Aorta (tissue), 5 donors: ENCODE measurements around the gene GRM4. TPM values are rescaled to one million over a fixed set of nuclear protein-coding genes. Genes with fewer than 3 reads are reported as not detected.

Source experiments
- ATAC-seq: fragments of 200-7000 bp; cut with Tn5 transposase; one replicate; pipeline ENCODE4 v1.9.1; 2022; ENCODE audit warnings: moderate library complexity; ENCODE audit not compliant: low FRiP score
- DNase-seq, 2 donors: peaks; one replicate each; pipeline ENCODE4 v3.0.0-alpha.2; 2020
- H3K27ac ChIP-seq, 2 donors: one replicate each; pipeline ENCODE4 v1.5.1; 2013; ENCODE audit warnings: low read length in 2 of 2, mild to moderate bottlenecking in 2 of 2, moderate library complexity in 2 of 2, control low read depth in 1 of 2, inconsistent platforms in 1 of 2, low read depth in 1 of 2
- H3K27me3 ChIP-seq, 2 donors: one replicate each; pipeline ENCODE4 v1.6.1; 2013; ENCODE audit warnings: control low read depth in 1 of 2, low read length in 1 of 2, mild to moderate bottlenecking in 1 of 2, moderate library complexity in 1 of 2; ENCODE audit not compliant: insufficient read depth in 2 of 2, control insufficient read depth in 1 of 2
- H3K36me3 ChIP-seq, 2 donors: one replicate each; pipeline ENCODE4 v1.6.1; 2013; ENCODE audit warnings: control low read depth in 1 of 2, low read length in 1 of 2, mild to moderate bottlenecking in 1 of 2; ENCODE audit not compliant: insufficient read depth in 2 of 2, control insufficient read depth in 1 of 2
- H3K4me1 ChIP-seq, 2 donors: one replicate each; pipeline ENCODE4 v1.6.1; 2013; ENCODE audit warnings: low read length in 2 of 2, control low read depth in 1 of 2, mild to moderate bottlenecking in 1 of 2, moderate library complexity in 1 of 2; ENCODE audit not compliant: insufficient read depth in 2 of 2, control insufficient read depth in 1 of 2
- H3K4me3 ChIP-seq, 2 donors: one replicate each; pipeline ENCODE4 v1.5.1; 2013; ENCODE audit warnings: low read length in 2 of 2, control low read depth in 1 of 2, mild to moderate bottlenecking in 1 of 2
- H3K9me3 ChIP-seq: one replicate; pipeline ENCODE4 v1.6.1; 2013; ENCODE audit warnings: mild to moderate bottlenecking, low read length; ENCODE audit not compliant: control insufficient read depth
- WGBS, 2 donors: extraction: QIAGEN DNeasy Blood & Tissue Kit; methylation state at CpG; one replicate each; pipeline ENCODE4 v1.1.7; 2013; 5-methylcytosine and 5-hydroxymethylcytosine counted together
- intact Hi-C, 2 donors: fragments of 100-400 bp; cut with DNase I; formaldehyde crosslinking; loops; one replicate each; pipeline versions ENCODE4 v1.14.2 to v1.15.0; 2022
- polyA plus RNA-seq, 2 donors: library from polyadenylated mRNA; stranded (reverse); fragments of 200-250 nt; gene quantifications; one replicate each; pipeline ENCODE4 v1.2.3, GENCODE V29; 2013
- total RNA-seq, 2 donors: library from RNA; stranded (reverse); fragmentation: NEBNext Ultra II Directional; extraction: Animal tissue kit (Norgen Biotek cat#: 25700); gene quantifications; one replicate each; pipeline ENCODE4 v1.2.1, GENCODE V29; 2021
- donor health status: healthy with polysubstance abuse.
- donor health status: Bipolar disorder and iron deficiency.
- donor health status: DM: no; HTN: no; CAD: no.
- donor health status: DM: no; HTN: no; CAD: no.
- donor health status: DM: yes; HTN: yes; CAD: no.

GRM4 gene
- total and polyA plus RNA-seq, 4 donors: not detected

GRCh38 chr6:34028691-34029360 lies 117.1 kb downstream of the GRM4 start:
- no peaks in the 10 kb centered on the region for H3K27me3 ChIP-seq
- H3K4me1 ChIP-seq: no peaks in the 10 kb centered on the region
- intact Hi-C loops: loop anchor here in 1 of 2 donors (10.0 kb wide), 1 partner anchor 264 kb away; no protein-coding TSS in a partner anchor
- no peaks in the 10 kb centered on the region for H3K36me3 ChIP-seq
- DNase-seq (no peak), ATAC-seq (no peak)
- H3K4me3 ChIP-seq: no peak overlapping the region
- 71 to 76% methylated on average over 17 to 18 of the region's 18 CpGs for WGBS, 2 donors
- H3K9me3 ChIP-seq: peaks cover 3% of the 10 kb centered on the region
- H3K27ac ChIP-seq: no peak overlapping the region

- H3K9me3 ChIP-seq: peaks cover 3% of the 10 kb centered on the region
- intact Hi-C loops: loop anchor here in 1 of 2 donors (10.0 kb wide), 1 partner anchor 263 kb away; no protein-coding TSS in a partner anchor
- DNase-seq (no peak), ATAC-seq (no peak)
- no peak overlapping the region for H3K4me3 ChIP-seq
- H3K36me3 ChIP-seq: no peaks in the 10 kb centered on the region
- H3K27me3 ChIP-seq: no peaks in the 10 kb centered on the region
- 86 to 88% methylated on average over 30 to 31 of the region's 31 CpGs for whole genome bisulfite sequencing, 2 donors
- no peaks in the 10 kb centered on the region for H3K4me1 ChIP-seq
- H3K27ac ChIP-seq: no peak overlapping the region
Measured at GRCh38 chr6:34027939-34028441, 117.9 kb downstream of the GRM4 start.

GRCh38 chr6:34027445-34027936 lies 118.4 kb downstream of the GRM4 start:
- H3K4me3 ChIP-seq: no peak overlapping the region
- no peaks in the 10 kb centered on the region for H3K36me3 ChIP-seq
- peak; percentile 27 for ATAC-seq
- H3K4me1 ChIP-seq: no peaks in the 10 kb centered on the region
- DNase-seq: peak in 1 of 2 donors; percentile 81
- H3K27ac ChIP-seq: no peak overlapping the region
- H3K27me3 ChIP-seq: no peaks in the 10 kb centered on the region
- intact Hi-C loops: loop anchor here in 1 of 2 donors (10.0 kb wide), 1 partner anchor 263 kb away; no protein-coding TSS in a partner anchor
- 50 to 53% methylated on average over 17 of the region's 17 CpGs for WGBS, 2 donors
- peaks cover 3% of the 10 kb centered on the region for H3K9me3 ChIP-seq

- no peak for DNase-seq
- H3K27ac ChIP-seq: no peak overlapping the region
- no peaks in the 10 kb centered on the region for H3K4me1 ChIP-seq
- intact Hi-C loops: loop anchor here in 1 of 2 donors (10.0 kb wide), 1 partner anchor 261 kb away; no protein-coding TSS in a partner anchor
- no peak overlapping the region for H3K4me3 ChIP-seq
- no peaks in the 10 kb centered on the region for H3K27me3 ChIP-seq
- ATAC-seq: no peak
- H3K9me3 ChIP-seq: peaks cover 3% of the 10 kb centered on the region
- no peaks in the 10 kb centered on the region for H3K36me3 ChIP-seq
- WGBS, 2 donors: 26 to 35% methylated on average over 8 of the region's 8 CpGs
Measured at GRCh38 chr6:34025861-34026260, 120.0 kb downstream of the GRM4 start.

- Histone ChIP-seq H3K27ac (no peak overlapping the region), H3K9me3 (peaks cover 3% of the 10 kb centered on the region), H3K4me3 (no peak overlapping the region), H3K27me3 (no peaks in the 10 kb centered on the region), H3K36me3 (no peaks in the 10 kb centered on the region), H3K4me1 (no peaks in the 10 kb centered on the region)
- WGBS, 2 donors: 66 to 69% methylated on average over 8 of the region's 8 CpGs
- no peak for DNase-seq
- no peak for ATAC-seq
- intact Hi-C loops: loop anchor here in 1 of 2 donors (10.0 kb wide), 1 partner anchor 260 kb away; no protein-coding TSS in a partner anchor
Measured at GRCh38 chr6:34025112-34025807, 120.6 kb downstream of the GRM4 start.

GRCh38 chr6:34022873-34023255 lies 123.0 kb downstream of the GRM4 start:
- WGBS, 2 donors: 72% methylated on average over 9 of the region's 9 CpGs
- Histone ChIP-seq H3K4me1 (no peaks in the 10 kb centered on the region), H3K27ac (no peak overlapping the region), H3K4me3 (no peak overlapping the region), H3K9me3 (peaks cover 3% of the 10 kb centered on the region), H3K27me3 (no peaks in the 10 kb centered on the region), H3K36me3 (no peaks in the 10 kb centered on the region)
- no peak for DNase-seq
- intact Hi-C loops: loop anchor here in 1 of 2 donors (10.0 kb wide), 1 partner anchor 258 kb away; no protein-coding TSS in a partner anchor
- no peak for ATAC-seq

GRCh38 chr6:34022250-34022872 lies 123.5 kb downstream of the GRM4 start:
- no peaks in the 10 kb centered on the region for H3K27me3 ChIP-seq
- no peak for ATAC-seq
- intact Hi-C loops: loop anchor here in 1 of 2 donors (10.0 kb wide), 1 partner anchor 258 kb away; no protein-coding TSS in a partner anchor

GRCh38 chr6:34021554-34022190 lies 124.2 kb downstream of the GRM4 start:
- DNase-seq: peak in 1 of 2 donors; percentile 52
- Histone ChIP-seq H3K4me3 (no peak overlapping the region), H3K9me3 (peaks cover 3% of the 10 kb centered on the region), H3K27me3 (no peaks in the 10 kb centered on the region), H3K4me1 (no peaks in the 10 kb centered on the region), H3K27ac (no peak overlapping the region), H3K36me3 (no peaks in the 10 kb centered on the region)
- no peak for ATAC-seq
- WGBS, 2 donors: 49% methylated on average over 19 of the region's 19 CpGs
- intact Hi-C loops: loop anchor here in 1 of 2 donors (10.0 kb wide), 1 partner anchor 257 kb away; no protein-coding TSS in a partner anchor

More at GRCh38 chr6:34022250-34022872, 123.5 kb downstream of the GRM4 start:
- DNase-seq: peak in 1 of 2 donors; percentile 22
- Histone ChIP-seq H3K36me3 (no peaks in the 10 kb centered on the region), H3K4me3 (no peak overlapping the region), H3K9me3 (peaks cover 3% of the 10 kb centered on the region), H3K27ac (no peak overlapping the region), H3K4me1 (no peaks in the 10 kb centered on the region)
- 73 to 78% methylated on average over 22 of the region's 22 CpGs for WGBS, 2 donors
